Sigmoid colon (tissue), 7 donors: ENCODE data around the gene SKI. TPM values are rescaled to one million over a fixed set of nuclear protein-coding genes. Genes with fewer than 3 reads are reported as not detected.

Experiments
- DNase-seq: peaks from one replicate; pipeline ENCODE4 v3.0.0-alpha.2; 2019
- H3K27ac ChIP-seq, 4 donors: fragments of 200-600 bp; sonication (generic); one replicate each; pipeline ENCODE4 v1.5.1; 2016 to 2019; ENCODE audit warnings: mild to moderate bottlenecking in 1 of 4
- H3K27me3 ChIP-seq, 3 donors: fragments of 200-600 bp; sonication (generic); one replicate each; pipeline ENCODE4 v1.5.1; 2019; ENCODE audit warnings: mild to moderate bottlenecking in 1 of 3
- H3K36me3 ChIP-seq, 4 donors: fragments of 200-600 bp; sonication (generic); one replicate each; pipeline ENCODE4 v1.5.1; 2016 to 2019
- H3K4me1 ChIP-seq, 4 donors: fragments of 200-600 bp; sonication (generic); one replicate each; pipeline ENCODE4 v1.5.1; 2017 to 2019
- H3K4me3 ChIP-seq, 4 donors: fragments of 200-600 bp; sonication (generic); one replicate each; pipeline ENCODE4 v1.5.1; 2017 to 2019; ENCODE audit warnings: mild to moderate bottlenecking in 2 of 4, moderate library complexity in 1 of 4
- H3K9me3 ChIP-seq, 4 donors: fragments of 200-600 bp in 3 of 4; sonication (generic) in 3 of 4; one replicate each; pipeline versions ENCODE4 v1.5.1 to v1.6.1; 2013 to 2019
- EP300 ChIP-seq, 4 donors: sonication (generic); formaldehyde crosslinking; IDR thresholded peaks; one replicate each; pipeline ENCODE4 v1.6.1; 2017; ENCODE audit warnings: antibody characterized with exemption in 4 of 4
- POLR2A ChIP-seq, 2 donors: fragments of 450-650 bp; IDR thresholded peaks; one replicate each; pipeline ENCODE4 v1.6.1; 2016; ENCODE audit warnings: antibody characterized with exemption in 2 of 2, mild to moderate bottlenecking in 2 of 2, moderate library complexity in 2 of 2
- POLR2AphosphoS5 ChIP-seq, 4 donors: sonication (generic); formaldehyde crosslinking; IDR thresholded peaks; one replicate each; pipeline ENCODE4 v1.6.1; 2017; ENCODE audit warnings: antibody characterized with exemption in 4 of 4
- WGBS, 2 donors: extraction: QIAGEN DNeasy Blood & Tissue Kit; methylation state at CpG; one replicate each; pipeline ENCODE4 v1.1.7; 2013; 5-methylcytosine and 5-hydroxymethylcytosine counted together
- intact Hi-C: fragments of 100-400 bp; cut with DNase I; formaldehyde crosslinking; loops from one replicate; pipeline ENCODE4 v1.15.1; 2023
- polyA plus RNA-seq, 3 donors: library from polyadenylated mRNA; stranded (reverse); fragments of 200-250 nt; gene quantifications; one replicate each; pipeline ENCODE4 v1.2.3, GENCODE V29; 2013
- total RNA-seq, 4 donors: library from RNA; depleted of rRNA; stranded (reverse); fragments of >200 nt; gene quantifications; one replicate each; pipeline ENCODE4 v1.1.0, GENCODE V29; 2016
- TF ChIP-seq, protein P1 (sequence below), 4 experiments: fragments of 450-650 bp in 3 of 4; fragments of 200-600 bp in 1 of 4; IDR thresholded peaks; one replicate each; pipeline ENCODE4 v1.5.1; 2016 to 2019; ENCODE audit warnings: antibody characterized with exemption in 4 of 4, mild to moderate bottlenecking in 3 of 4, moderate library complexity in 2 of 4
- donor health status: healthy with polysubstance abuse.
- donor health status: Bipolar disorder and iron deficiency.
- donor health status: healthy.

The SKI gene
- total and polyA plus RNA-seq, 7 donors = 5.8 to 50.4 (median 19.3) TPM

DNA sequence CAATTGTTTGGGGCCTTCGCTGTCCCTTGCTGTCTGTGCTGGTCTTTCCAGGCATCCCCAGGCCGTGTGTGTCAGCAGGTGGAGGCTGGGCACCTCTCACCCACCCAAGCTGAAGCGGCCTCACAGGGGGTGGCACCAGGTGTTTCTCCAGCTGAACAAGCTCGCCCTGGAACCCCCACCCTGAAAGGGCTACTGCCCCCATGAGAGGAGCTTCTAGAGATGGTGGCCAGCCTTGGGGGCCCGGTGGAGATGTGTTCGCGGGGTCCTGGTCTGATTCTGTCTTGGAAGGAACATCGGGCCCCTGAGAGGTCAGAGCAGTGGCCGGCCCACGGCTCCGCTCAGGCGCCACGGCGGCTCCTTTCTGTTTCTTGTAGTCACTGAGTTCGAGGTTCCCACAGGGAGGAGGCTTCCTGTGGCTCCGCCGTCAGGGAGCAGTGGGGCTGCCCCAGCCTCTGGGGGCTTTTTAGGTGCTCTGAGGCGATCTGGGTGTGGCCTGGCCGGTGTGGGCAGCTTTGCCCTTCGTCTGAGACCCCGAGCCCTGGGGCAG, 46.9 kb downstream of the SKI start:
- no peaks in the 10 kb centered on the region for H3K36me3 ChIP-seq
- no peaks in the 10 kb centered on the region for H3K9me3 ChIP-seq
- DNase-seq = no peak
- TF ChIP-seq POLR2AphosphoS5 (IDR thresholded peaks at IDR 0.05) (no peak), EP300 (IDR thresholded peaks at IDR 0.05) (no peak)
- peaks cover 0 to 100% (median 100%) of the 10 kb centered on the region in 4 donors for H3K4me1 ChIP-seq
- intact Hi-C loops = loop anchor here (5.0 kb wide), 2 partner anchors 37 to 38 kb away; no protein-coding TSS in a partner anchor
- peak overlapping the region; percentile 71 to 81 (median 75) for H3K27ac ChIP-seq
- no peaks in the 10 kb centered on the region for H3K27me3 ChIP-seq
- H3K4me3 ChIP-seq = no peak overlapping the region
- WGBS, 2 donors = 73 to 80% methylated on average over 21 of the region's 21 CpGs

DNA sequence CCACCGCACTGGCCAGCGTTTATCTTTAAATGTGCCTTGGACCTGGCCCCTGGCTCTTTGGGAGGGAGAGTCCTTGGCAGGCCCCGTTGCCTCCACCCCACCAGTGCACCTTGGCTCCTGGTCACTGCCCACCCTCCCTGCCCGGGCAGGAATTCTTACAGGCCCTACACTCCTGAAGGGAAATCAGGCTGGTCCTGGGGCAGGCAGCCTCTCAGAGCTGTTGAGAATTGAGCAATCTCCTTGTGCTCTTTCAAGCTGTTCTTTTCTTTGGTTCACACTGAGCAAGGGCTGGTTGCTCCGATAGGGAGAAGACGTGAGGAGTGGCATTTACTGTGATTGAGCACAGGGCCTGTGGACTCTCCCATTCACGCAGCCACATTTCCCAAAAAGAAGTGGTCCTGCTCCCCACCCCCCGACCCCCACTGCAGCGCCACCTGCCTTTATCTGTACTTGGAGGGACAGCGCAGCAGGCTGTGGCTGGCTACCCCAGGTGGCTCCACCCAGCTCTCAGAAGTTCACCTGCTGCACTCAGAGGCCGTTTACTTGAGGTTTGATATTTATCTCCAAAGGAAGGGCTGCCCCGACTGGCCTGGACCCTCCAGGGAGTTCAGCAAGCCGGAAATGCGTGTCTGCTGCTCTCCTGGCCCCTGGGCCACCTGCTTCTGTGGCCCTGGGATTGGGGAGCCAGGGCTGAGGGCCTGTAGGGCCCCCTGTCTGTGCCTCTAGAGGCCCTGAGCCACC, 47.8 kb downstream of the SKI start:
- Histone ChIP-seq H3K4me3 (no peak overlapping the region), H3K4me1 (peaks cover 0 to 93% (median 92%) of the 10 kb centered on the region in 4 donors), H3K9me3 (no peaks in the 10 kb centered on the region), H3K27ac (peak overlapping the region; percentile 71 to 81 (median 75)), H3K27me3 (no peaks in the 10 kb centered on the region), H3K36me3 (no peaks in the 10 kb centered on the region)
- intact Hi-C loops = loop anchor here (5.0 kb wide), 1 partner anchor 36 kb away; no protein-coding TSS in a partner anchor
- no peak for TF ChIP-seq EP300 (IDR thresholded peaks at IDR 0.05)
- TF ChIP-seq POLR2A (IDR thresholded peaks at IDR 0.05) = no peak
- TF ChIP-seq, protein P1, sequence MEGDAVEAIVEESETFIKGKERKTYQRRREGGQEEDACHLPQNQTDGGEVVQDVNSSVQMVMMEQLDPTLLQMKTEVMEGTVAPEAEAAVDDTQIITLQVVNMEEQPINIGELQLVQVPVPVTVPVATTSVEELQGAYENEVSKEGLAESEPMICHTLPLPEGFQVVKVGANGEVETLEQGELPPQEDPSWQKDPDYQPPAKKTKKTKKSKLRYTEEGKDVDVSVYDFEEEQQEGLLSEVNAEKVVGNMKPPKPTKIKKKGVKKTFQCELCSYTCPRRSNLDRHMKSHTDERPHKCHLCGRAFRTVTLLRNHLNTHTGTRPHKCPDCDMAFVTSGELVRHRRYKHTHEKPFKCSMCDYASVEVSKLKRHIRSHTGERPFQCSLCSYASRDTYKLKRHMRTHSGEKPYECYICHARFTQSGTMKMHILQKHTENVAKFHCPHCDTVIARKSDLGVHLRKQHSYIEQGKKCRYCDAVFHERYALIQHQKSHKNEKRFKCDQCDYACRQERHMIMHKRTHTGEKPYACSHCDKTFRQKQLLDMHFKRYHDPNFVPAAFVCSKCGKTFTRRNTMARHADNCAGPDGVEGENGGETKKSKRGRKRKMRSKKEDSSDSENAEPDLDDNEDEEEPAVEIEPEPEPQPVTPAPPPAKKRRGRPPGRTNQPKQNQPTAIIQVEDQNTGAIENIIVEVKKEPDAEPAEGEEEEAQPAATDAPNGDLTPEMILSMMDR (IDR thresholded peaks at IDR 0.05) = no peak
- TF ChIP-seq POLR2AphosphoS5 (IDR thresholded peaks at IDR 0.05) = no peak
- WGBS, 2 donors = 17 to 39% methylated on average over 14 of the region's 14 CpGs
- DNase-seq = no peak

DNA sequence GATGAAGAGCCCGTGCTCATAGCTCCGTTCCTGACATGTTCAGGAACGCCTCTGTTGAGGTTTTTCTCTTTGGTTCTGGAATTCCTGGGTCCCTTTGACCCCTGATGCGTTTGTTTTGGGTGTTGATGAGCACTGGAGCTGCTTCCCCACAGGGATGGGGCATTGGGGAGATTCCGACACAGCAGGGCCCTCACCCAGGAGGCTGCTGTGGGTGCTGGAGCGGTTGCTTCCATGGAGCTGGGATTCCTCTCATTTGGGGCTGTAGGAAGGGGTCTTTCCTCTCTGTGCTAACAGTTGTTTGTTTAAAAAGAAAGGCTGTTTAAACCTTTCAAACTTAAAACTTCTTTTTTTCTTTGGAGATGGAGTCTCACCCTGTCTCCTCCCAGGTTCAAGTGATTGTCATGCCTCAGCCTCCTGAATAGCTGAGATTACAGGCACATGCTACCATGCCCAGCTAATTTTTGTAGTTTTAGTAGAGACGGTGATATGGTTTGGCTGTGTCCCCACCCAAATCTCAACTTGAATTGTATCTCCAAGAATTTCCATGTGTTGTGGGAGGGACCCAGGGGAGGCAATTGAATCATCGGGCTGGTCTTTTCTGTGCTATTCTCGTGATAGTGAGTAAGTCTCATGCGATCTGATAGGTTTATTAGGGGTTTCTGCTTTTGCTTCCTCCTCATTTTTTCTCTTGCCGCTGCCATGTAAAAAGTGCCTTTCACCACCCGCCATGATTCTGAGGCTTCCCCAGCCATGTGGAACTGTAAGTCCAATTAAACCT, 48.9 kb downstream of the SKI start:
- TF ChIP-seq, protein P1 (IDR thresholded peaks at IDR 0.05) = no peak
- no peak for TF ChIP-seq POLR2AphosphoS5 (IDR thresholded peaks at IDR 0.05)
- no peak for TF ChIP-seq EP300 (IDR thresholded peaks at IDR 0.05)
- TF ChIP-seq POLR2A (IDR thresholded peaks at IDR 0.05) = no peak
- intact Hi-C loops = loop anchor here (5.0 kb wide), 1 partner anchor 35 kb away; no protein-coding TSS in a partner anchor
- H3K4me1 ChIP-seq = peaks cover 0 to 83% (median 81%) of the 10 kb centered on the region in 4 donors
- H3K4me3 ChIP-seq = no peak overlapping the region
- H3K36me3 ChIP-seq = no peaks in the 10 kb centered on the region
- H3K27ac ChIP-seq = peak overlapping the region; percentile 73 to 81 (median 76)
- WGBS, 2 donors = 87 to 89% methylated on average over 12 of the region's 12 CpGs
- no peaks in the 10 kb centered on the region for H3K9me3 ChIP-seq
- H3K27me3 ChIP-seq = no peaks in the 10 kb centered on the region
- no peak for DNase-seq

DNA sequence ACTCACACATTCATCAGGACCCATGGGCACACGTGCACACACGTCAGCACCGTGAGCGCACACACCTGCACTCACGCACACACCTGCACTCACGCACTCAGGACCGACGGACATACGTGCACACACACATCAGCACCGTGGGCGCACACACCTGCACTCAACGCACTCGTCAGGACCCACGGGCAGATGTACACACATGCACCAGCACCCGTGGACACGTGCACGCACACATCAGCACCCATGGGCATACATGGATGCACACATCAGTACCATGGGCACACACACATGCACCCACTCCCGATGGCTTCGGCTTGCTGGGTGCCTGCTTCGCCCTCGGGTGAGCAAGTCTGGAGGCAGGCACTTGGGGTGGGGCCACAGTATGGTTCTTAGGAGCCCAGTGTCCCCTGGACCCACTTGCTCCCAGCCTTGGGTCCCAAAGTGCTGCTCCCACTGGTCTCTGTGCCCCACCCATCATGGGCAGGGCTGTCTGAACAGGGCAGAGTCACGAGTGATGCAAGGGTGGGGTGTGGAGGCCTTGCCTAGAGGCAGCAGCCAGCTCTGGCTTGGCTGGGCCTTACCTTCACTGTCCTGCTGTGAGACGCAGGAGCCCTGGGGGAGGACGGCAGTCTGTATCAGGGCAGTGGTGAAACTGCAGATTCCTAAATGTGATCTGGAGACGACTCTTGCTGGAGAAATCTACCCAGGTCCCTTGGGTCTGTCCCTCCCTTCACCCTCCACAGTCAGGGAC, 49.8 kb downstream of the SKI start:
- no peak overlapping the region for H3K4me3 ChIP-seq
- 89 to 91% methylated on average over 25 of the region's 25 CpGs for WGBS, 2 donors
- H3K27me3 ChIP-seq = no peaks in the 10 kb centered on the region
- TF ChIP-seq POLR2AphosphoS5 (IDR thresholded peaks at IDR 0.05) = no peak
- no peak for TF ChIP-seq POLR2A (IDR thresholded peaks at IDR 0.05)
- TF ChIP-seq, protein P1 (IDR thresholded peaks at IDR 0.05) = no peak
- H3K36me3 ChIP-seq = peaks cover 0 to 4% (median 0%) of the 10 kb centered on the region in 4 donors
- intact Hi-C loops = loop anchor here (5.0 kb wide), 1 partner anchor 34 kb away; no protein-coding TSS in a partner anchor
- H3K9me3 ChIP-seq = no peaks in the 10 kb centered on the region
- DNase-seq = peak; percentile 83
- peak overlapping the region; percentile 66 to 81 (median 76) for H3K27ac ChIP-seq
- peaks cover 0 to 80% (median 78%) of the 10 kb centered on the region in 4 donors for H3K4me1 ChIP-seq
